Heart left ventricle (tissue), 13 donors: Measurements from ENCODE around the gene RBM27.

Source experiments
- POLR2A ChIP-seq, 2 donors: fragments of 450-650 bp; IDR thresholded peaks; one replicate each; pipeline ENCODE4 v1.6.1; 2017; ENCODE audit warnings: antibody characterized with exemption in 2 of 2, mild to moderate bottlenecking in 2 of 2, moderate library complexity in 2 of 2
- TF ChIP-seq, protein P1 (sequence below), 12 donors: fragments of 200-600 bp; sonication (generic) in 4 of 12; IDR thresholded peaks; one replicate each; pipeline versions ENCODE4 v1.5.0 to v1.8.0; 2018 to 2022; ENCODE audit warnings: antibody characterized with exemption in 12 of 12, mild to moderate bottlenecking in 5 of 12
- donor health status: ischemic (EF 13 %, LVEDD 7.1; RV severe dilation, severe dysfunction).
- donor health status: DM: no; HTN: yes; CAD: no.
- donor health status: DM: no; HTN: no; CAD: no.
- donor health status: ischemic (EF 25% LVEDD 6.9; RV normal size, moderate dysfunction).
- donor health status: ischemic (EF 25% LVEDD 5.7; RV mildly dilated, moderate dysfunction).
- donor health status: ischemic (EF 35%, LVEDD 5.7; RV mildly dilated, moderate dysfunction).
- donor health status: nonischemic (EF 11% LVEDD 7.7; RV severe dilation, severe dysfunction).
- donor health status: DM: yes; HTN: yes; CAD: no.
- donor health status: PGD.
- donor health status: ischemic (EF 29% LVEDD 5.4; RV normal size, mild dysfunction).
- donor health status: nonischemic (EF 23%, LVEDD 6.1; RV moderate dilation, normal function).

GRCh38 chr5:146209714-146210113 lies 6.3 kb downstream of the RBM27 start:
- TF ChIP-seq, protein P1, sequence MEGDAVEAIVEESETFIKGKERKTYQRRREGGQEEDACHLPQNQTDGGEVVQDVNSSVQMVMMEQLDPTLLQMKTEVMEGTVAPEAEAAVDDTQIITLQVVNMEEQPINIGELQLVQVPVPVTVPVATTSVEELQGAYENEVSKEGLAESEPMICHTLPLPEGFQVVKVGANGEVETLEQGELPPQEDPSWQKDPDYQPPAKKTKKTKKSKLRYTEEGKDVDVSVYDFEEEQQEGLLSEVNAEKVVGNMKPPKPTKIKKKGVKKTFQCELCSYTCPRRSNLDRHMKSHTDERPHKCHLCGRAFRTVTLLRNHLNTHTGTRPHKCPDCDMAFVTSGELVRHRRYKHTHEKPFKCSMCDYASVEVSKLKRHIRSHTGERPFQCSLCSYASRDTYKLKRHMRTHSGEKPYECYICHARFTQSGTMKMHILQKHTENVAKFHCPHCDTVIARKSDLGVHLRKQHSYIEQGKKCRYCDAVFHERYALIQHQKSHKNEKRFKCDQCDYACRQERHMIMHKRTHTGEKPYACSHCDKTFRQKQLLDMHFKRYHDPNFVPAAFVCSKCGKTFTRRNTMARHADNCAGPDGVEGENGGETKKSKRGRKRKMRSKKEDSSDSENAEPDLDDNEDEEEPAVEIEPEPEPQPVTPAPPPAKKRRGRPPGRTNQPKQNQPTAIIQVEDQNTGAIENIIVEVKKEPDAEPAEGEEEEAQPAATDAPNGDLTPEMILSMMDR (IDR thresholded peaks at IDR 0.05) = no peak
- TF ChIP-seq POLR2A (IDR thresholded peaks at IDR 0.05) = no peak
